ENCODE measurements around the gene RASGRF2.

Gene RASGRF2

DNA sequence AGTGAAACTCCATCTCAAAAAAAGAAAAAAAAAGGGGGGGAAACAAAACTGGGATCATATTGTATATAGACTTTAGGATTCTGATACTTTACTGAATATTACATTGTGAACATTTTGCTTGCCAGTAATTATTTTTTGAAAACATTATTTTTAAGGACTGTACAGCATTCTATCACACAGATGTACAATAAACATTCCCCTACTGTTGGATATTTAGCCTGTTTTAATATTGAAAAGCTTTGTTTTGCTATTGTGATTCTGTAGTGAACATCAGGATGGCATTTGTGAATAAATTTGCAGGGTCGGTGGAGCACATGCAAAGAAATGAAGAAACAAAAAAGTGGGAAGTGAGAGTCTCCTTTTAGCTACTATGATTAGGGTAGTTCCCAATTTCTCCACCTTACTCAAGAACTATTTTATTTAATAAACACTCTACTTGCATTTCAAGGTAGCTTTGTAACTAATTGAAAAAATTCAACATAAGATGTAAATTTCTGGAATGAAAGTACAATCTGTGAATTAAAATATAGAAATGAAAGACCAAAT lies 18.7 kb downstream of the RASGRF2 start:
- H3K27ac ChIP-seq: no peak overlapping the region
- no peak overlapping the region for H3K9ac ChIP-seq (ENCODE audit: insufficient read length)
- H3K4me3 ChIP-seq: no peak overlapping the region
- no peaks in the 10 kb centered on the region for H3K9me3 ChIP-seq (ENCODE audit: low read depth, low read length)
- H3K36me3 ChIP-seq (ENCODE audit: insufficient read depth, low read length): no peaks in the 10 kb centered on the region
- no peak for TF ChIP-seq POLR2AphosphoS5 (IDR thresholded peaks at IDR 0.05; ENCODE audit: borderline replicate concordance, low read depth, low read length)
- no peak for TF ChIP-seq EZH2 (IDR thresholded peaks at IDR 0.05)
- TF ChIP-seq FOXP2 (optimal IDR thresholded peaks at IDR 0.05; ENCODE audit: control extremely low read depth, extremely low read length, insufficient read depth): no peak
- DNase-seq (ENCODE audit: low read depth, low spot score): no peak

DNA sequence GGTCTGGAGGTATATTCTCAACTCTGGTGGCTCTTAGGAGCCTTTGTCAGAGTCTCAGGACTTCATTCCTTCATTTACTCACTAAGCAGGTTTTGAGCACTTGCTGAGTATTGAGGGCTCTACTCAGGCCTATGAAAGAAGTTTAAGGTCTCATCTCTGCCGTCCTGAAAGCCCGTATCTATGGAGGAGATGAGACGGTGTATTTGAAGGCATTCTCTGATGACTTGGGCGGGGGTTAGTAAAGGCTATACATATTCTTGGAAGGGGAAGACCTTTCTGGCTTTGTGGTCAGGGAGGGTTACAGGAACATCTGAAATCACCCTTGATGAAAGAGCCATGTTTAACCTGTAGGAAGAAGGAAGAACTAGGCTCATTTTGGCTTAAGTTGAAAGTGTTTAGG lies 21.9 kb downstream of the RASGRF2 start:
- DNase-seq (ENCODE audit: low read depth, low spot score): no peak
- TF ChIP-seq EZH2 (IDR thresholded peaks at IDR 0.05) (no peak), FOXP2 (optimal IDR thresholded peaks at IDR 0.05; ENCODE audit: control extremely low read depth, extremely low read length, insufficient read depth) (no peak), POLR2AphosphoS5 (IDR thresholded peaks at IDR 0.05; ENCODE audit: borderline replicate concordance, low read depth, low read length) (no peak)
- Histone ChIP-seq H3K27ac (no peak overlapping the region), H3K36me3 (ENCODE audit: insufficient read depth, low read length) (no peaks in the 10 kb centered on the region), H3K4me3 (no peak overlapping the region), H3K9me3 (ENCODE audit: low read depth, low read length) (no peaks in the 10 kb centered on the region), H3K9ac (ENCODE audit: insufficient read length) (no peak overlapping the region)

DNA sequence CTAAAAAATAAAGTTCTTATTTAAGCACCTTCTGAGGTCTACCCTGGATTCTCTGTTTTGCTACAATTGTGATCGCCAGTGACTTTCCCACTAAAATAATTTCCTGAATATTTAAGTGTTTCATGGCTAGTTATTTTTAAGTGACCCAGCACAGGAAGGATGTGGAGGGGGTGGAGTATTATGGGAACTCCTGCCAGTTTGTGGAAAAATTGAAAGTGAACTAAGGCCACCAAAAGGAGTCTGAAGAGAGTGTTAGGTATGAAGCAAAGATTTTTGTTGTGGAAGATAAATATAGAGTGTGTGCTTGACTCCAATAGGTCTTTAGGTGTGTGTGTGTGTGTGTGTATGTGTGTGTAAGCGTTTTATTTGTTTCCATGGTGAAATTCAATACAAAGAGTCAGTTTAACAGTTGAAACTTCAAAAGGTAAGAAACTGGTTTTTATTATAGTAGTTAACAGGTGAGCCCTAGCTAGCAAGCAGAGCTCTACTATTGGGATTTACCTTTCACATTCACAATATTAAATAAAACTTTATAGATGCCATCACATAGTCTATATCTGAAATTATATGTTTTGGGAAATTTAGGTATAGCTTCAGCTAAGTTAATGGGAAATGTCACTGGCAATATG lies 25.6 kb downstream of the RASGRF2 start:
- no peak overlapping the region for H3K27ac ChIP-seq
- H3K9me3 ChIP-seq (ENCODE audit: low read depth, low read length): no peaks in the 10 kb centered on the region
- no peak overlapping the region for H3K4me3 ChIP-seq
- H3K9ac ChIP-seq (ENCODE audit: insufficient read length): no peak overlapping the region
- H3K36me3 ChIP-seq (ENCODE audit: insufficient read depth, low read length): no peaks in the 10 kb centered on the region
- TF ChIP-seq POLR2AphosphoS5 (IDR thresholded peaks at IDR 0.05; ENCODE audit: borderline replicate concordance, low read depth, low read length) (no peak), FOXP2 (optimal IDR thresholded peaks at IDR 0.05; ENCODE audit: control extremely low read depth, extremely low read length, insufficient read depth) (no peak), EZH2 (IDR thresholded peaks at IDR 0.05) (no peak)
- DNase-seq (ENCODE audit: low read depth, low spot score): no peak

DNA sequence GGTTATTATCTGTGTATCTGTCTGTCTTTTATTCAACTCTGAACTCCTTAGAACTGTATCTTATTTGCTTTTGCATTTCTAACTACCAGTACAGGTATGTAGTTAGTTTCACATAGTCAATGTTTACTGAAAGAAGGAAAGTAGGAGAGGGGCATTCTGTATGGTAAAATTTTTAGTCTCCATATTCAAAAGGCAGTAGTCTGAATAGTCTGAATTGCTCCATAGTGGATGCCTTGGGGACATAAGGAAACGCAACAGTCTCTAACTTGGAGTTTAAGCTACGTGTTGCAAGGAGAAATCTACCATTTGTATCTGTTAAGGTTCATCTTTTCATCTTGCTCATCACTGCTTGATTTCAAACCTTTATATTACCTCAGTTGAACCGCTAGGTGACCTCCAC lies 26.2 kb downstream of the RASGRF2 start:
- TF ChIP-seq FOXP2 (optimal IDR thresholded peaks at IDR 0.05; ENCODE audit: control extremely low read depth, extremely low read length, insufficient read depth): no peak
- no peak for TF ChIP-seq EZH2 (IDR thresholded peaks at IDR 0.05)
- no peak for TF ChIP-seq POLR2AphosphoS5 (IDR thresholded peaks at IDR 0.05; ENCODE audit: borderline replicate concordance, low read depth, low read length)
- Histone ChIP-seq H3K4me3 (no peak overlapping the region), H3K36me3 (ENCODE audit: insufficient read depth, low read length) (no peaks in the 10 kb centered on the region), H3K9me3 (ENCODE audit: low read depth, low read length) (no peaks in the 10 kb centered on the region), H3K27ac (no peak overlapping the region), H3K9ac (ENCODE audit: insufficient read length) (no peak overlapping the region)
- DNase-seq (ENCODE audit: low read depth, low spot score): no peak

DNA sequence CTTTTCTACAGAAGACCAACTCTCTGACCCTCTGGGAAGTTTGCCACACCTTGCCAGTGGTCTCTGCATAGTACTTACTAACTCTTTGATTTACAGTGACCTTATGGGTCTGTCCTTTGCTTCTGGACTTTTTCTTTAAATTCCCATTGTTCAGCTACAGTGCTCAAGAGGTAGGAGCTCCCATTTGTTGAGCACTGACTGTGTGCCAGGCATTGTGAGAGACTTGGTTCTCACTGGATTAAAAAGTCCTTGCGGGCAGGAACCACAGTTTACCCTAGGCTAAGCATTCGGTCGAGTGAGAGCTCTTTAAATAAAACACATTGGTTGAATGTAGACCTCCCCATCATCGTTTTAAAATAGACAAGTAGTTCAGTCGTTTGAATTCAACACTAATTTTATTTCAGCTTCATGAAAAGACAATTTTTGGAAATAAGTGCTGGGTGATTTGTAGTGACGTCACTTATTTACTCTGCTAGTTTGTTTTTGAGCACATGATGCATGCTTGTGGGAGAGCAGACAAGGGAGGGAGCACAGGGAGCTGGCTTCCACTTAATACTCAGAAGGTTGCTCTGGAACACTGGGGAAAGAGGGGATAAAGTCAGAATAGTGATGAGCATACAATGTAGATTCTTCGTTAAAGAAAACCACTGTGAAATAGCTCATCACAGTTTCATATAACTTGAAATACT lies 27.1 kb downstream of the RASGRF2 start:
- H3K27ac ChIP-seq: no peak overlapping the region
- no peaks in the 10 kb centered on the region for H3K9me3 ChIP-seq (ENCODE audit: low read depth, low read length)
- H3K9ac ChIP-seq (ENCODE audit: insufficient read length): no peak overlapping the region
- no peak for TF ChIP-seq FOXP2 (optimal IDR thresholded peaks at IDR 0.05; ENCODE audit: control extremely low read depth, extremely low read length, insufficient read depth)
- TF ChIP-seq POLR2AphosphoS5 (IDR thresholded peaks at IDR 0.05; ENCODE audit: borderline replicate concordance, low read depth, low read length): no peak
- no peak for TF ChIP-seq EZH2 (IDR thresholded peaks at IDR 0.05)
- no peak for DNase-seq (ENCODE audit: low read depth, low spot score)
- H3K4me3 ChIP-seq: no peak overlapping the region
- no peaks in the 10 kb centered on the region for H3K36me3 ChIP-seq (ENCODE audit: insufficient read depth, low read length)

DNA sequence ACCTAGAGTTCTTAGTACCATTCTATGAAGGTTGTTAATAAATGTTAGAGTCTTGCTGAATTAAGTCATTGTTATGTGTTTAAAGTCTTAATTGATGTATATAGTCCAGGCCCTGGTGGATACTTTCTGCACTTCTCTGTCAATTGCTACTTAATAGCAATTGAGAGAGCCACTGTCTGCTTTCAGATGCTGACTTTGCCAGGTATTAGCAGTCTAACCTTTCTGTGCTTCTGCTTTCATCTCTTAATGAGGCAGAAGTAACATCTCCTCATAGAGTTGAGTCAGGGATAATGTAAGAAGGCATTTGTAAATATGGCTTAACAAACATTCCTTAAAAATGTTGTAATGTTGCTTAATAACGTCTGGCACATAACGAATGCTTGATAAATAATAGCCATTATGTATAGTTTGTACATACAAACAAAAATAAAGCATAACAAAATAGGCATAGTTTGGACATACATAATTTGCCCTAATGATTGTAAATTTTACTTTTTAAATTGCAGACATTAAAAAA lies 28.3 kb downstream of the RASGRF2 start:
- H3K36me3 ChIP-seq (ENCODE audit: insufficient read depth, low read length): no peaks in the 10 kb centered on the region
- no peak for DNase-seq (ENCODE audit: low read depth, low spot score)
- H3K9me3 ChIP-seq (ENCODE audit: low read depth, low read length): no peaks in the 10 kb centered on the region
- no peak overlapping the region for H3K27ac ChIP-seq
- no peak overlapping the region for H3K4me3 ChIP-seq
- TF ChIP-seq POLR2AphosphoS5 (IDR thresholded peaks at IDR 0.05; ENCODE audit: borderline replicate concordance, low read depth, low read length) (no peak), FOXP2 (optimal IDR thresholded peaks at IDR 0.05; ENCODE audit: control extremely low read depth, extremely low read length, insufficient read depth) (no peak), EZH2 (IDR thresholded peaks at IDR 0.05) (no peak)
- no peak overlapping the region for H3K9ac ChIP-seq (ENCODE audit: insufficient read length)

DNA sequence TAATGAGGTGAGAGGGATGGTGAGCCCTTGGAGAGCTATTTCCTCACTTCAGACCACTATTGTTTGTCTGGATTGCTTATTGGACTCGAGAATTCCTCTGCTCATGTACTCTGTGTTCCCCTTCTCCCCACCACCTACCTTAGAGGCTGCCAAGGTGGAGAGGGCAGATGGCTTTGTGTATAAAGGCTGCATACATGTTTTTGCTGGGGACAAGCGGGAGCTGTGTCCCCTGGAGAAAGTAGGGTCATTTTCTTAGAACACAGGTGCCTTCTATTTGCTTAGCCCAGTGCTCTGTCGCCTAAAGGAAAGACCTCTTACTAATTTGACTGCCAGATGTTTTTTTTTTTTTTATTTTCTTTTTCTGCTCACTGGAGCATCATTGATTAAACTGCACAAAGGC lies 29.7 kb downstream of the RASGRF2 start:
- DNase-seq (ENCODE audit: low read depth, low spot score): no peak
- H3K9ac ChIP-seq (ENCODE audit: insufficient read length): no peak overlapping the region
- no peak overlapping the region for H3K4me3 ChIP-seq
- TF ChIP-seq EZH2 (IDR thresholded peaks at IDR 0.05) (no peak), POLR2AphosphoS5 (IDR thresholded peaks at IDR 0.05; ENCODE audit: borderline replicate concordance, low read depth, low read length) (no peak), FOXP2 (optimal IDR thresholded peaks at IDR 0.05; ENCODE audit: control extremely low read depth, extremely low read length, insufficient read depth) (no peak)
- H3K27ac ChIP-seq: no peak overlapping the region
- no peaks in the 10 kb centered on the region for H3K36me3 ChIP-seq (ENCODE audit: insufficient read depth, low read length)
- no peaks in the 10 kb centered on the region for H3K9me3 ChIP-seq (ENCODE audit: low read depth, low read length)

DNA sequence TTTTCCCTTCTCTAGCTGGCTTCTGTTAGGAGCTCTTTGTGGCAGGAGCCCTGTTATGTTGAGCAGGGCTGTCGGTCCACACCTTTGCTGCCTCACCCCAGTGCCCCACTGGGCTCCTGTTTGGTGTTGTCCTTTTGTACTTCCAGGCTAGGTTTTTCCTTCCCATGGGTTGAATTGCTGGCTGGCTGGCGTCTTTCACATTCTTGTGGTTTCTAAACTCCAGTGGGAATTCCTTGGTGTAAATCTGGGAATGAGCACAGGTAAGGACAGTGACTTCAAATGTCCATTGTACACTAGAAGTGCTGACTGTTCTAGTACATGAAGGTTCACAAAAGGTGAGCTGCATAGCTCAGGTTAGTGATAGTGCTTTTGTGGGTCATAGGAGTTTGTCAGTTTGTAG lies 30.4 kb downstream of the RASGRF2 start:
- TF ChIP-seq FOXP2 (optimal IDR thresholded peaks at IDR 0.05; ENCODE audit: control extremely low read depth, extremely low read length, insufficient read depth) (no peak), EZH2 (IDR thresholded peaks at IDR 0.05) (no peak), POLR2AphosphoS5 (IDR thresholded peaks at IDR 0.05; ENCODE audit: borderline replicate concordance, low read depth, low read length) (no peak)
- H3K9me3 ChIP-seq (ENCODE audit: low read depth, low read length): no peaks in the 10 kb centered on the region
- no peak overlapping the region for H3K4me3 ChIP-seq
- no peak overlapping the region for H3K27ac ChIP-seq
- no peaks in the 10 kb centered on the region for H3K36me3 ChIP-seq (ENCODE audit: insufficient read depth, low read length)
- DNase-seq (ENCODE audit: low read depth, low spot score): no peak
- H3K9ac ChIP-seq (ENCODE audit: insufficient read length): no peak overlapping the region
